B cell (primary cell): Measurements from ENCODE around the gene IQCK. TPM values are rescaled to one million over a fixed set of nuclear protein-coding genes. Genes with fewer than 3 reads are reported as not detected.

ENCODE experiments used
- ATAC-seq: fragments of 200-7000 bp; cut with Tn5 transposase; one replicate; pipeline ENCODE4 v1.10.0; 2021; ENCODE audit warnings: low read depth, mild to moderate bottlenecking, moderate number of reproducible peaks, moderate library complexity
- CTCF ChIA-PET: fragments of 350-600 bp; sonication (Branson Sonifier 250); formaldehyde crosslinking; loops from one replicate; lab custom pipeline; 2021; ENCODE audit warnings: antibody characterized with exemption, inconsistent platforms; lab: Charles Lee
- POLR2A ChIA-PET: fragments of 350-600 bp; sonication (Branson Sonifier 250); formaldehyde crosslinking; loops from one replicate; lab custom pipeline; 2021; ENCODE audit warnings: antibody characterized with exemption; lab: Charles Lee
- DNase-seq: peaks from one replicate; pipeline ENCODE4 v3.0.0; 2013
- H2AFZ ChIP-seq: 2 replicates; pipeline ENCODE4 v1.6.1; 2012; ENCODE audit warnings: mild to moderate bottlenecking, low read depth, low read length; ENCODE audit not compliant: insufficient read depth, poor library complexity, severe bottlenecking
- H3K27ac ChIP-seq, 2 donors: 1 replicate in 1 of 2; 2 replicates in 1 of 2; pipeline ENCODE4 v1.5.1; 2012 to 2013; ENCODE audit warnings: low read length in 2 of 2, mild to moderate bottlenecking in 2 of 2, moderate library complexity in 1 of 2
- H3K27me3 ChIP-seq, 4 experiments: fragments of 200-600 bp in 1 of 4; sonication (generic) in 1 of 4; replicated peaks in 1 of 4; 1 replicate in 2 of 4; 2 replicates in 2 of 4; pipeline versions ENCODE4 v1.6.1 to v1.7.0; 2013 to 2016; ENCODE audit warnings: low read length in 3 of 4, mild to moderate bottlenecking in 2 of 4, mixed read lengths in 1 of 4, moderate library complexity in 1 of 4; ENCODE audit not compliant: insufficient read depth in 4 of 4, control insufficient read depth in 3 of 4; ENCODE audit errors: control extremely low read depth in 1 of 4
- H3K36me3 ChIP-seq, 2 experiments: replicated peaks in 1 of 2; 1 replicate in 1 of 2; 2 replicates in 1 of 2; pipeline versions ENCODE4 v1.6.1 to v1.7.1; 2013; ENCODE audit warnings: low read length in 1 of 2; ENCODE audit not compliant: insufficient read depth in 2 of 2, control insufficient read depth in 1 of 2; ENCODE audit errors: control extremely low read depth in 1 of 2, extremely low read depth in 1 of 2
- H3K4me1 ChIP-seq, 2 donors: fragments of 200-600 bp in 1 of 2; sonication (generic) in 1 of 2; 1 replicate in 1 of 2; 2 replicates in 1 of 2; pipeline versions ENCODE4 v1.5.1 to v1.6.1; 2013 to 2017; ENCODE audit warnings: low read length in 2 of 2; ENCODE audit not compliant: control insufficient read depth in 2 of 2, insufficient read depth in 2 of 2
- H3K4me2 ChIP-seq: replicated peaks from 2 replicates; pipeline ENCODE3; 2012; ENCODE audit warnings: mild to moderate bottlenecking, low read depth, low read length; ENCODE audit not compliant: poor library complexity, severe bottlenecking
- H3K4me3 ChIP-seq, 5 experiments: fragments of 200-600 bp in 1 of 5; sonication (generic) in 1 of 5; 1 replicate in 3 of 5; 2 replicates in 2 of 5; pipeline versions ENCODE4 v1.5.1 to v1.7.0; 2011 to 2016; ENCODE audit warnings: low read length in 4 of 5, mild to moderate bottlenecking in 4 of 5, low read depth in 2 of 5, control low read depth in 1 of 5, moderate library complexity in 1 of 5; ENCODE audit not compliant: insufficient read depth in 1 of 5; ENCODE audit errors: control extremely low read depth in 1 of 5, extremely low read depth in 1 of 5
- H3K79me2 ChIP-seq: fragments of 200-600 bp; sonication (generic); one replicate; pipeline ENCODE4 v1.6.0; 2016; ENCODE audit warnings: low read length; ENCODE audit not compliant: control insufficient read depth, insufficient read depth
- H3K9ac ChIP-seq: fragments of 200-600 bp; sonication (generic); 2 replicates; pipeline ENCODE4 v1.6.1; 2017; ENCODE audit warnings: mild to moderate bottlenecking, low read length, moderate library complexity
- H3K9me3 ChIP-seq, 3 donors: one replicate each; pipeline versions ENCODE4 v1.6.1 to v1.7.1; 2013; ENCODE audit warnings: low read length in 2 of 3; ENCODE audit not compliant: control insufficient read depth in 2 of 3, insufficient read depth in 1 of 3; ENCODE audit errors: control extremely low read depth in 1 of 3
- H4K20me1 ChIP-seq: 2 replicates; pipeline ENCODE4 v1.6.0; 2012; ENCODE audit warnings: mild to moderate bottlenecking, low read length; ENCODE audit not compliant: insufficient read depth, control insufficient read depth, poor library complexity, severe bottlenecking
- H3K27ac Mint-ChIP-seq: one replicate; pipeline ENCODE4 v1.8.0; 2021; ENCODE audit warnings: mixed read lengths
- H3K27me3 Mint-ChIP-seq: one replicate; pipeline ENCODE4 v1.8.0; 2021; ENCODE audit warnings: mixed read lengths
- H3K4me1 Mint-ChIP-seq: one replicate; pipeline ENCODE4 v1.8.0; 2021; ENCODE audit warnings: mixed read lengths
- H3K4me3 Mint-ChIP-seq: one replicate; pipeline ENCODE4 v1.8.0; 2021; ENCODE audit warnings: mixed read lengths
- H3K9me3 Mint-ChIP-seq: one replicate; pipeline ENCODE4 v1.8.0; 2022; ENCODE audit warnings: mixed read lengths; ENCODE audit not compliant: insufficient read depth
- EZH2 ChIP-seq: IDR thresholded peaks from 2 replicates; pipeline ENCODE4 v1.6.1; 2012; ENCODE audit warnings: borderline replicate concordance, low read depth, mild to moderate bottlenecking, moderate library complexity, low read length; ENCODE audit not compliant: insufficient read depth, poor library complexity, severe bottlenecking
- WGBS: methylation state at CpG from one replicate; pipeline ENCODE4 v1.1.5; 2013; ENCODE audit warnings: missing lambda C conversion rate; ENCODE audit not compliant: insufficient coverage; 5-methylcytosine and 5-hydroxymethylcytosine counted together
- intact Hi-C: fragments of 100-400 bp; cut with micrococcal nuclease; formaldehyde crosslinking; loops from one replicate; pipeline ENCODE4 v1.10.0; 2022
- polyA plus RNA-seq: library from polyadenylated mRNA; depleted of rRNA; stranded (reverse); fragments of >200 nt; gene quantifications from 2 replicates; pipeline ENCODE4 v1.2.3, GENCODE V29; 2012
- total RNA-seq, 2 donors: library from RNA; stranded (reverse); fragments of 120-200 nt in 1 of 2; gene quantifications; 1 replicate in 1 of 2; 2 replicates in 1 of 2; pipeline versions ENCODE4 v1.2.3 to v1.2.4, GENCODE V29; 2013 to 2022
- TF ChIP-seq, protein P1 (sequence below): fragments of 200-600 bp; IDR thresholded peaks from one replicate; pipeline ENCODE4 v1.8.0; 2022; ENCODE audit warnings: antibody characterized with exemption, mild to moderate bottlenecking

IQCK gene
- total and polyA plus RNA-seq, 2 donors (not counting 1 experiment from before 2014, with no cell fraction given) = 1.00 to 3.0 TPM

DNA sequence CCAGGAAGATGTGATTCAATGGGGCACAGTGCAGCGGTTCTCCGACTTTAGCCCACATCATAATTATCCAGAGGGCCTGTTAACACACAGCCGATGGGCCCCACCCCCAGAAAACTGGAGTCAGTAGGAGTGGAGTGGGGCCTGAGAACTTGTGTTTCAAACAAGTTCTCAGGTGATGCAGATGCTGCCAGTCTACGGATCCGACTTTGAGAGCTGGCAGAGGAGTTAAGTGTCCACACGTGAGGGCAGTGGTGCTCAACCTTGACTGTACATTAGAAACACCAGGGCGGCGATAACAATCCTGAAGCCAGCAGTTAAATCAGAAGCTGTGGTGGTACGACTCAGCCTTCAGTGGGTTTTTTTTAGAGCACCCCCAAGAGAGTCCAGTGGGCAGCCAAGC, 91.6 kb downstream of the IQCK start:
- Histone ChIP-seq H4K20me1 (no peaks in the 10 kb centered on the region), H3K4me1 (peaks cover 4 to 5% of the 10 kb centered on the region in 2 donors), H2AFZ (no peak overlapping the region), H3K4me2 (no peak overlapping the region), H3K4me3 (no peak overlapping the region), H3K27ac (no peak overlapping the region), H3K9ac (no peak overlapping the region), H3K9me3 (peaks cover 1 to 19% (median 9%) of the 10 kb centered on the region in 3 donors), H3K79me2 (no peaks in the 10 kb centered on the region), H3K27me3 (no peaks in the 10 kb centered on the region), H3K36me3 (no peaks in the 10 kb centered on the region)
- Mint-ChIP-seq H3K9me3 (peaks cover 15% of the 10 kb centered on the region), H3K27me3 (no peaks in the 10 kb centered on the region), H3K4me1 (peaks cover 6% of the 10 kb centered on the region), H3K27ac (no peak overlapping the region), H3K4me3 (no peak overlapping the region)
- TF ChIP-seq EZH2 = no peak
- TF ChIP-seq, protein P1, sequence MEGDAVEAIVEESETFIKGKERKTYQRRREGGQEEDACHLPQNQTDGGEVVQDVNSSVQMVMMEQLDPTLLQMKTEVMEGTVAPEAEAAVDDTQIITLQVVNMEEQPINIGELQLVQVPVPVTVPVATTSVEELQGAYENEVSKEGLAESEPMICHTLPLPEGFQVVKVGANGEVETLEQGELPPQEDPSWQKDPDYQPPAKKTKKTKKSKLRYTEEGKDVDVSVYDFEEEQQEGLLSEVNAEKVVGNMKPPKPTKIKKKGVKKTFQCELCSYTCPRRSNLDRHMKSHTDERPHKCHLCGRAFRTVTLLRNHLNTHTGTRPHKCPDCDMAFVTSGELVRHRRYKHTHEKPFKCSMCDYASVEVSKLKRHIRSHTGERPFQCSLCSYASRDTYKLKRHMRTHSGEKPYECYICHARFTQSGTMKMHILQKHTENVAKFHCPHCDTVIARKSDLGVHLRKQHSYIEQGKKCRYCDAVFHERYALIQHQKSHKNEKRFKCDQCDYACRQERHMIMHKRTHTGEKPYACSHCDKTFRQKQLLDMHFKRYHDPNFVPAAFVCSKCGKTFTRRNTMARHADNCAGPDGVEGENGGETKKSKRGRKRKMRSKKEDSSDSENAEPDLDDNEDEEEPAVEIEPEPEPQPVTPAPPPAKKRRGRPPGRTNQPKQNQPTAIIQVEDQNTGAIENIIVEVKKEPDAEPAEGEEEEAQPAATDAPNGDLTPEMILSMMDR = no peak
- ChIA-PET POLR2A (no interaction called here), CTCF (no interaction called here)
- WGBS = 96% methylated on average over 7 of the region's 9 CpGs
- DNase-seq = no peak
- intact Hi-C loops = no loop called here
- ATAC-seq = no peak

- no peak for ATAC-seq
- Histone ChIP-seq H3K4me2 (no peak overlapping the region), H4K20me1 (no peaks in the 10 kb centered on the region), H3K79me2 (no peaks in the 10 kb centered on the region), H3K4me3 (no peak overlapping the region), H2AFZ (no peak overlapping the region), H3K27me3 (no peaks in the 10 kb centered on the region), H3K9ac (no peak overlapping the region), H3K36me3 (no peaks in the 10 kb centered on the region), H3K4me1 (no peaks in the 10 kb centered on the region), H3K9me3 (peaks cover 1 to 7% (median 5%) of the 10 kb centered on the region in 3 donors), H3K27ac (no peak overlapping the region)
- Mint-ChIP-seq H3K27ac (no peak overlapping the region), H3K4me3 (no peak overlapping the region), H3K27me3 (no peaks in the 10 kb centered on the region), H3K9me3 (peaks cover 7% of the 10 kb centered on the region), H3K4me1 (no peaks in the 10 kb centered on the region)
- intact Hi-C loops = no loop called here
- no peak for DNase-seq
- WGBS = 86% methylated on average over 7 of the region's 13 CpGs
- TF ChIP-seq, protein P1 = no peak
- no peak for TF ChIP-seq EZH2
- ChIA-PET CTCF (no interaction called here), POLR2A (no interaction called here)
Observed at GRCh38 chr16:19810817-19811731, 93.0 kb downstream of the IQCK start.
